GM21360 (cell line): ENCODE results near the gene FAM227B.

Experiments used
- ATAC-seq: cut with Tn5 transposase; IDR thresholded peaks from one replicate; pipeline ENCODE4 v1.9.1; 2021; ENCODE audit warnings: mild to moderate bottlenecking, moderate library complexity; ENCODE audit not compliant: unreplicated experiment

FAM227B gene

GRCh38 chr15:49303003-49303402 lies 317.6 kb downstream of the FAM227B start:
- ATAC-seq = no peak

- ATAC-seq = no peak
Measured at GRCh38 chr15:49301562-49301961, 319.1 kb downstream of the FAM227B start.

GRCh38 chr15:49300856-49301255 lies 319.8 kb downstream of the FAM227B start:
- ATAC-seq = no peak

GRCh38 chr15:49297584-49297983 lies 323.0 kb downstream of the FAM227B start:
- ATAC-seq = no peak

- no peak for ATAC-seq
Measured at GRCh38 chr15:49296258-49296657, 324.4 kb downstream of the FAM227B start.

GRCh38 chr15:49293941-49294340 lies 326.7 kb downstream of the FAM227B start:
- no peak for ATAC-seq

- no peak for ATAC-seq
Measured at GRCh38 chr15:49290191-49290590, 330.4 kb downstream of the FAM227B start.

- ATAC-seq = no peak
Measured at GRCh38 chr15:49288391-49288790, 332.2 kb downstream of the FAM227B start.

- no peak for ATAC-seq
Measured at GRCh38 chr15:49287481-49287880, 333.1 kb downstream of the FAM227B start.

- ATAC-seq = no peak
Measured at GRCh38 chr15:49286649-49287404, 333.8 kb downstream of the FAM227B start.

- no peak for ATAC-seq
Measured at GRCh38 chr15:49282366-49282765, 338.3 kb downstream of the FAM227B start.

GRCh38 chr15:49279521-49280456 lies 340.8 kb downstream of the FAM227B start:
- ATAC-seq = no peak

GRCh38 chr15:49278751-49279150 lies 341.9 kb downstream of the FAM227B start:
- no peak for ATAC-seq
